AG08395 (cell line): ENCODE data around the gene TMEM8B.
A peak's percentile ranks its signal among the peaks of the same experiment; 100 is the strongest.

ENCODE experiments used
- DNase-seq: peaks from one replicate; pipeline ENCODE4 v3.0.0; 2012; ENCODE audit warnings: mixed read lengths, low spot score

The TMEM8B gene

DNA sequence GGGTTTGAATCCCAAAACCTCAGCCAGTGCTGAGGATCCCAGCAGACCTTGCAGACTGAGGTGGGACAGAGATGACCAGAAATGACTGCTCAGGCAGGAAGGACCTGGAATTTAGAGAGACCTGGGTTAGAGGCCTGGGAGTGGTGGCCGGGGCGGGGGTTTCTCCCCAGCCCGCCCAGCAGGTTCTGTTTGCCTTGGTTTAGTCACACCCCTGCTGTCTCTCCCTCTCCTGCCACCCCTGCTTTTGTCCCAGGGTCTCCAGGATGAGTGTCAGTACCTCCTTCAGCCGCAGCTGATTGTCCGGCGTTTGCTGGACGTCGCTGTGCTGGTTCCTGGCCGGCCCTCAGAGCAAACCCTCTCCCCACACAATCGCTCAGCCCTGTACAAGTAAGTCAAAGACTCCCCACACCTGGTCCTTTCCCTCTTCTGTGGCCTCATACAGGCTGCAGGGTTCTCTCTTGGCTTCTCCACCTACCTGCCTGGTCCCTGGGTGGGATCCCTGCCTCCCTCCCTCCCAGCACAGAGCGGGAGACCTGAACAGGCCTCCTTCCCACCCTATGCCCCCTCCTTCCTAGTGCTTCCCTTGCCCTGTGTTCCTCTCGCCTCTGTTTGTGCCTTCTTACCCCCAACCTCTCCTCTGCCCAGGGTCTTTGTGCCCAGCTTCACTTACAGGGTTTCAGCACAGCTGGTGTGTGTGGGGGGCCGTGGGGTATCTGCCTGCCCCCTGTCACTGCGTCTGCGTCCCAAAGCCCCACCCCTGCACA, 12.0 kb downstream of the TMEM8B start:
- no peak for DNase-seq

DNA sequence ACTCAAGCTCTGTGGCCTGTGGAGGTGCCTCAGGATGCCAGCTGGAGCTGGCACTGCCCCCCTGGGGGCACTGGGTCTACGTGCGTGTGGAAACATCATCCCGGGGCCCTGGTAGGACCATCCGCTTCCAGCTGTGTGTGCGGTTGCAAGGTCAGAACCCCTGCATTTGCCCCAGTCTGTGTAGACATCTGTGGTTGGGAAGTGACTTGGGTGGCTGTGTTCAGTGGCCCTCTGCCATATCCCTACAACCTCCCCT, 12.5 kb downstream of the TMEM8B start:
- no peak for DNase-seq

DNA sequence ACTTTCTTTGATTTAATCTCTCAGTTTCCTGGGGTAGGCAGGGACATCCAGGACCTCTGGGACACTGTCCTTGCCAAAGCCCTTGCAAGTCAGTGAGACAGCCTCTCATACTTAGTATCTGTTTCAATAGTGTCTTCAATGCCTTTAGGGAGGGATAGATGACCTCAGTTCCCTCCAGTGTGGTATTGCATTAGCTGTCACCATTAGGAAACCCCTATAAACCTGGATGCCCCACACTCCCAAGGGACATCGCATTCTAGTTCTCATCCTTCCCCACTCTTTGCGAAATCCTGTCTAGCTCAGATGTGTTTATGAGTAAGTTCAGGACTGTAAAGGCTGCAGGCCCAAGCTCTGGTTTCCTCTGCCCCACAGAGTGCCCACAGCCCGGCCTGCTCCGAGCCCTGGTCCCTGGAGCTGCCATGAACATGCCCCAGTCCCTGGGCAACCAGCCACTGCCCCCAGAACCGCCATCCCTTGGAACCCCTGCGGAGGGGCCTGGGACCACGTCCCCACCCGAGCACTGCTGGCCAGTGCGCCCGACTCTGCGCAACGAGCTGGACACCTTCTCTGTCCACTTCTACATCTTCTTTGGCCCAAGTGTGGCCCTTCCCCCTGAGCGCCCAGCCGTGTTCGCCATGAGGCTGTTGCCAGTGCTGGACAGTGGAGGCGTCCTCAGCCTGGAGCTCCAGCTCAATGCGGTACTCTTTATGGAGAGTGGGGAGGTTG, 13.2 kb downstream of the TMEM8B start:
- DNase-seq: no peak

DNA sequence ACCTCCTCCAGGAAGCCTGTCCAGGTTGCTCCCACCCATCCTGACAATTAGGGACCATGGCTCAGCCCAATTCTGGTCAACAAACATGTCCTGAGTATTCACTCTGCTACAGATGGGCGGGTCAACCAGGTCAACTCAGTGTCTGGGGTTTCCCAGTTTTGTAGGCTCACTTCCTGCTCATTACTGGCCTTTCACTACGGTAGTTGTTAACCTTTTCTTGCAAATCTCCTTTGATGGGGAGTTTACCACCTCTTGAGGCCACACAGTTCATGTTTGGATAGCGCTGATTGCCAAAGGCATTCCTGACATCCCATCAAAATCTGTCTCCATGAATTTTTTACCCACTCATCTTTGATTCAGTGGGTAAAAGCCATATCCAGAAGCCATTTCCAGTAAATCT, 13.8 kb downstream of the TMEM8B start:
- no peak for DNase-seq

DNA sequence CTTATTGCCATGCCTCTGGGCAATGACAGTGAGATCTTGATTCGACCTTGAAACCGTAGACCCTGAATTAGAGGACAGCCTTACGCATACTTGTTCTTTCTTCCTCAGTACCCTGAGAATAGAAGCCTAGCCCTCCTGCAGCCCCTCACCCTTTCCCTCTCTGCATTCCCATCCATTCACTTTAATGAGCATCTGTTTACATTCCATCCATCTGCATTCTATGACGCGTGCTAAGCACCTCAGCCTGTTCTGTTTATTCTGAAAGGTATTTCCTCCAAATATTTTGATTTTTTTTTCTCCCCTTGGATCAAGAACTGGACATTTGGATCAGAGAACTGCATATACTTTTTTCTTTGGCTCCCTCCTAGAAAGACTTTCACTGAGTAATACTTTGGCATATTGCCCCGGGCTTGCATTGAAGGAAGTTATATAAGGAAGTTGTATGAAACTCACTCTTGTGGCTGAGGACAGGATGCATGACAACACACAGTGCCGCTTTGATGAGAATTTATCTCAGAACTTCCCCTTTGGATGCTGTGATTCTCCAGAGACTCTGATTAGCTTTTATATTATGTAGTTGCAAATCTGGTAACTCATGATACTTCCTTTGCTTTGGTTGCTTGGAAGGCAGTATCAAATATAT, 15.7 kb downstream of the TMEM8B start:
- peak; percentile 77 for DNase-seq

DNA sequence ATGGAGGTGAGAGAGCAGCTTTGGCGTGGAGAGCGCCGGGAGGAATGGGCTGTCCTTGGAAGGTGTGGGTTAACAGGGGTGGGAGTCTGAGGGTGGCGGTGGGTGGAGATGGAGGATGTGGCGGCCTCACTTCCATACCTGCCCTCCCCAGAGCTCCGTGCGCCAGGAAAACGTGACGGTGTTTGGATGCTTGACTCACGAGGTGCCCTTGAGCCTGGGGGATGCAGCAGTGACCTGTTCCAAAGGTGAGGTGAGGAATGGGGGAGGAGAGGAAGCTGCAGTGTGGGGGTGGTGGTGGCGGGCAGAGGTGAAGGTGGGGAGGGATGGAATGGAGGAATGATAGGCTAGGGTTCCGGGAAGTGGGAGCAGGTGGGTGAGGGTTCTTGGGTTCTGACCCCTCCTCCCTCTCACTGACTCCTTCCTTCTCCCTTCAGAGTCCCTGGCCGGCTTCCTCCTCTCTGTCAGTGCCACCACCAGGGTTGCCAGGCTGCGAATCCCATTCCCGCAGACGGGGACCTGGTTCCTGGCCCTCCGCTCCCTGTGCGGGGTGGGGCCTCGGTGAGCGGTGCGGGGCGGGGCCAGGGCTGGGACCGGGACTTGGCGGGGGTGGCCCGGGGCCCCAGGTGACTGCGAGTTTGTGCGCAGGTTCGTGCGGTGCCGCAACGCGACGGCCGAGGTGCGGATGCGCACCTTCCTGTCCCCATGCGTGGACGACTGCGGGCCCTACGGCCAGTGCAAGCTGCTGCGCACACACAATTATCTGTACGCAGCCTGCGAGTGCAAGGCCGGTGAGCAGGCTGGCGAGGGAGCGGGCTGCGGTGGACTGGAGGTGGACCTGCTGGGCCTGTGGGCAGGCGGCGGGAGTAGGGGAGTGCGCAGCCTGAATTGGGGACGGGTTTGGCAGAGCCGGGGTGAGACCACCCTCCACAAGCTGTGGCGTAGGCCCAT, 17.1 kb downstream of the TMEM8B start:
- DNase-seq: no peak

DNA sequence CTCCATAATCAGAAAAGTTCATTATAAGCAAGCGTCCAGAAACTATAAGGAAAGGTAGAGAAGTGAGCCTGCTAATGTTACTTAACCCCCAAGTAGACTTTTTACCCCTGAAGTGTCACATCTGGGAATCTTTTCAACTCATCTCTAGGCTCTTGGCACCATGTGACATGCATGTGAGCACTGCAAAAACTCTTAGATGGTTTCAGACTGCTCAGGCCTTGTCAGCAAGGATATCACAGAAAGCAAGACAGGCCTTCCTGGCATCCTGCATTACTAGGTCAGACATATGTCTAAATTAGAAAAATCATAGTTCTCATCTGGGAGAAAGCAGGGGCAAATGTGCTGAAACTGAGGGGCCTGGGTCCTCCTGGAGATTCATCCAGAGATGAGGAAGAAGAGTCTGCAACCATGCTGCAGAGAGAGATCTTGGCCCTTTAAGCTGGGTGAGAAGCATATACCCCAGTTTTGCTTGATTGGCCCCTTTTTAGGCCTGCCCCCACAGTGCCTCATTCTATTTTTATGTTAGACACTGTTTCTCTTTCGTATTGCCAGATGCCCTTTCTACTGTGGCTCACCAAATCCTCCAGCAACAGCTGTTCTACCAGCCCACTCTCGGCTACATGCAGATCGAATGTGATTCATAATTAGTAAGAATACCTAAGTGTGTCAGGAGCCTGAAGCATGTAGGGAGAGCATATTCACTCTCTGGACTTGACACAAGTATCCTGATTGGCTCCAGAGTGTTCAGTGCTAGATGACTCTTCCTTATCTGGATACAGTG, 19.0 kb downstream of the TMEM8B start:
- DNase-seq: peak; percentile 89

DNA sequence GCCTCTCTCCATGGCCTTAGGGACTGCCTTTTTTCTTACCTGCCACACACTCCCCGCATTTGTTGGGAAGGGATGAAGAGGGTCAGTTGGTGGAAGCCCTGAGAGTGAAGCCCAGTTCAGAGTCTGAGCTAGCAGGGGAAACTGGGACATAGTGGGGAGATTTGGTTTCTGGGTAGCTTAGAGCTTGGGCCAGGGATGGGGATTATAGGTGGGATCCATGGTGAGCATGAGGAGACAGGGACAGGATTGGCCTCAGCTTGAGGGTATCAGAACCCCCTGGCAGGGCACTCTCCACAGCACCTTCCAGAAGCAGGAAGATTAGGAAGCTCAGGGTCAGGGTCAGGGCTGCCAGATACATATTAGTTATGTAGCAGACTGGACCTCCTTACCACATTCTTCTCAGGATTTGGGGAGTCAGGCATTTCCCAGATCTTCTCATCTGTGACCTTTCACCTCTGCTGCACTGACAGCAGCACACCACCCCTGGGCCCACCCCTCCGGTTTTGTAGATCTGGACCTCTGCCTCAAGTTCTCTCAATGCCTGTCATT, 23.3 kb downstream of the TMEM8B start:
- no peak for DNase-seq

DNA sequence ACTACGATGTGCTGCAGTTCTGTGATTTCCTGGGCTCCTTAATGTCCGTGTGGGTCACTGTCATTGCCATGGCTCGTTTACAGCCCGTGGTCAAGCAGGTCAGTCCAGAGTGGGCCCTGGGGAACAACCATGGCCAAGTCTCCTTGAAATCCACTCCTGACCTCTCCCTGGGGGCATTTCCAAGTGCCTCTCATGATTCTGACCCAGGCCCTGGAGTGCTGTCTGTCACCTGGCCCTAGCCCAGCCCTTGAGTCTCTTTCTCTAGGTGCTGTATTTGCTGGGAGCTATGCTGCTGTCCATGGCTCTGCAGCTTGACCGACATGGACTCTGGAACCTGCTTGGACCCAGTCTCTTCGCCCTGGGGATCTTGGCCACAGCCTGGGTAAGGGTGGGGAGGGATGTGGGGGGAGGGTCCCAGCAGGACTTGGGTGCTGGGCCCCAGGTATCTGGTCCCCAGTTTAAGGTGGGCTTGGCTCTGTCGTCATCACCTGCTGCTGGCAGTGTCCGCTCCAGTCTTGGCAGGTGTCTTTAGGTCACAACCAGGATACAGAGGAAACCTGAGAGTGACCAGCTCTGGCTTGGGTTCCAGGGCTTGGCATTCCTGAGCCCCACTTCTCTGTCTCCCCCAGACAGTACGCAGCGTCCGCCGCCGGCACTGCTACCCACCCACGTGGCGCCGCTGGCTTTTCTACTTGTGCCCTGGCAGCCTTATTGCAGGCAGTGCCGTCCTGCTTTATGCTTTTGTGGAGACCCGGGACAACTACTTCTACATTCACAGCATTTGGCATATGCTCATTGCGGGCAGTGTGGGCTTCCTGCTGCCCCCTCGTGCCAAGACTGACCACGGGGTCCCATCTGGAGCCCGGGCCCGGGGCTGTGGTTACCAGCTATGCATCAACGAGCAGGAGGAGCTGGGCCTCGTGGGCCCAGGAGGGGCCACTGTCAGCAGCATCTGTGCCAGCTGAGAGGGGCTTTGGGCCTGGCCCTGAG, 24.1 kb downstream of the TMEM8B start:
- no peak for DNase-seq

DNA sequence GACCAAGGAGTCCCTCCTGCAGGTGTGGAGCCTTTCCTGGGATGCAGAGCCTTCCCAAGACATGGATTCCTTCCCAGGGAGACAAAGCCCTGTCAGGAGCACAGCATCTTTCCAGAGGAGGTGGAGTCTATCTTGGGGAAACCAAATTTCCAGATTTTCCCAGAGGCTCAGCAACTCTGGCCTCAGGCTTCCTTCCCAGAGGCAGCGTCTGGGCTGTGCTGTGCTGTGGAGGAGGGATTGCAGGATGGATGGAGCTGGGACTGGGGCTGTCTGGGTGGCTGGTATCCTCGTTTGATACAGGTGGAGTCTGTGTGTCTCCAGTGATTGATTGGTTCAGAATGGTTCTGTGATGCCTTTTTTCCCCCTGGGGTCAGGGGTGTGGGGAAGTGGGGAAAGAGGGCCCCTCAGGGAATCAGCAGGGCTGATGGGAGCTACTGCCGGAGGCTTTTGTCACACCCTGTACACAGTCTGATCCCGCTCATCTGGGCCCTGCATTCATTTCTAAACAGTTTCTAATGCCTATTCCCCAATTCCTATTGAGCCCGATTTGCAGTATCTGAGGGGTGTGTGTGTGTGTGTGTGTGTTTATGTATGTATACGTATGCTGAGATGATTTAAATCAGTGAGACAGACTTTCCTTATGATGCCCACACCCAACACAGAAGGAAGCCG, 25.2 kb downstream of the TMEM8B start:
- DNase-seq: no peak

DNA sequence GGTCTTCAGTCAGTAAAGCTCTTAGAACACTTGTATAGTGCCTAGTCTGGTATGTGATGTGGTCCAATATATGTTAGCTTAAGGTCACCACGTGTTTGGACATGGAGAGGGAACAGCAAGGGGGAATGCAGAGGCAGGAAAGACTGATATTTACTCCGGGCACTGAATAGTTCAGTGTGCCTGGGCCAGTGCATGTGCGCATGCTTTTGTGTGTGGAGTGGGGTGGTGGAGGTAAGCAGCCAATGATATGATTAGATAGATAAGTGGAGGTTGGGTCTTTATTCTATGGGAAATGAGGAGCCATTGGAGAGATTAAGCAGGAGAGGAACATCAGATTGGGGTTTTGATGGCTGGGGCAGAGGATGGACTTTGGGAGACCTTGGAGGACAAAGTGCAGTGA, 27.2 kb downstream of the TMEM8B start:
- DNase-seq: no peak

DNA sequence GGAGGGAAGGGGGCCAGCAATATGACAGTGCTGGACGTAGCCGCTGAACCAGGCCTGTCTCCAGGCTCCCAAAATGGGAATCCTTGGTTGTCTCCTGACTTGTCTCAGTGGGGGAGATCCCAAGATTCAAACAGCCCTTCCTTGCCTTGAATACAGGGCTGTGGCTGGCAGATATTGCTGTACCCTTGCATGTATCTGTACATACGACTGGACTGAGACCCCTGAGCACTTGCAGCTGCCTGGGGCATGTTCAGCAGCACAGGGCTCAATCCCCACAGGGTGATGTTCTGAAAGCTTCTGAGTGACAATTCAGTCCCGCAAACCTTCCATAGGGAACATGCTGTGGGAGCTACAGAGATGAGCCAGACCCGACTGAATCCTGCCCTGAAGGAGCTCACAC, 27.9 kb downstream of the TMEM8B start:
- no peak for DNase-seq

DNA sequence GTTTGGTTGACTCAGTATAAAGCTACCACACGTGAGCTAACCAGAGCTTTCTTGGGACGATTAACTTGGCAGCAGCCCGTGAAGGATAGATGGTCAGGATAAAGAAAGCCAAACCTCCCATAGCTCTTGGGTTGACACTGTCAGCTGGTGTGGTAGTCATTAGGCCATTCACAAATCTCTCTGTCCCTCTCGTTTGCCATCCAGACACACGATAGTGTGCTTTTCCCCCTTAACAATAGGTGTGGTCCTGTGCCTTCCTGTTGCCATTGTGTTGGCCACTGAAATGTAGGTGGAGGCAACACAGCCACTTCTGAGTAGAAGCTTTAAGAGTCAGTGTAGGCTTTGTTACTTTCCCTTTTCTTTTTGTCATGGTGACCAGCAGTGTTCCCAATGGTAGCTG, 29.4 kb downstream of the TMEM8B start:
- no peak for DNase-seq

DNA sequence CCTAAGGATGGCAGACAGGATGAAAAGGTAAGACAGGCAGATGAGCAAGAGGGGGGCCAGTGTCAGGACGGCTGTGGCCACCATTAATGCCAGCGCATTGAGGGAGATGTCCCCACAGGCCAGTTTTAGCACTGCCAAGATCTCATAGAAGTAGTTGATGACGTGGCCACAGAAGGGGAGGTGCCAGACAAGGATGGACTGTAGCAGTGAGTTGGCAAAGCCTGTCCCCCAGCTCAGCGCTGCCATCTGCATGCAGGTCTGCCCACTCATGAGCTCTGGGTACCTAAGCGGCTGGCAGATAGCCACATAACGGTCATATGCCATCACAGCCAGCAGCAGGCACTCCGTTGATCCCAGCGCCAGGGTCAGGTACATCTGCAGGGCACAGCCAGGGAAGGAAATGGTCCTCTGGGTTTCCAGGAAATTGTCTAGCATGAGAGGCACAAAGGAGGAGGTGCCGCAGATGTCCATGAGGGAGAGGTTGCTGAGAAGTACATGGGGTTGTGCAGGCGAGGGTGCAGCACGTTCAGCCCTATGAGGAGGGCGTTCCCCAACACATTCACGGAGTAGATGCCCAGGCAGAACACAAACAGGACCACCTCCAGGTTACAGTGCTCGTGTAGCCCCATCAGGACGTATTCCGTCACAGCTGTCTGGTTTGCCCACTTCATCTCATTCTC, 30.4 kb downstream of the TMEM8B start:
- DNase-seq: peak; percentile 36

DNA sequence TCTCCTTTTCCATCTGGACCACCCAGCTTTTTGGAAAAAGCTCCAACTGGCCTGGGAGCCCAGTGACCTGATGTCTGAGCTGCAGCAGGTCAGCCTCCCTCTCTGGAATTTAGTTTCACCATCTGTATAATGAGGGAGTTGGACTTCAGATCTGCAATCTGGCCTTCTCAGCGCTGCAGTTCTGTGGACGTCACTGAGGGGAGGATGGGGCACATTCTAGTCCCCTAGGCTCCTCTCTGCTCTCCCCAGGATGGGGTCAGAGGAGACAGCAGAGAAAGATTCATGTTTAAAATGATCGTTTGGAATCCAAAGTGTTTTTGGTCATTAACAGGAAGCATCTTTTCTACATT, 30.9 kb downstream of the TMEM8B start:
- no peak for DNase-seq

DNA sequence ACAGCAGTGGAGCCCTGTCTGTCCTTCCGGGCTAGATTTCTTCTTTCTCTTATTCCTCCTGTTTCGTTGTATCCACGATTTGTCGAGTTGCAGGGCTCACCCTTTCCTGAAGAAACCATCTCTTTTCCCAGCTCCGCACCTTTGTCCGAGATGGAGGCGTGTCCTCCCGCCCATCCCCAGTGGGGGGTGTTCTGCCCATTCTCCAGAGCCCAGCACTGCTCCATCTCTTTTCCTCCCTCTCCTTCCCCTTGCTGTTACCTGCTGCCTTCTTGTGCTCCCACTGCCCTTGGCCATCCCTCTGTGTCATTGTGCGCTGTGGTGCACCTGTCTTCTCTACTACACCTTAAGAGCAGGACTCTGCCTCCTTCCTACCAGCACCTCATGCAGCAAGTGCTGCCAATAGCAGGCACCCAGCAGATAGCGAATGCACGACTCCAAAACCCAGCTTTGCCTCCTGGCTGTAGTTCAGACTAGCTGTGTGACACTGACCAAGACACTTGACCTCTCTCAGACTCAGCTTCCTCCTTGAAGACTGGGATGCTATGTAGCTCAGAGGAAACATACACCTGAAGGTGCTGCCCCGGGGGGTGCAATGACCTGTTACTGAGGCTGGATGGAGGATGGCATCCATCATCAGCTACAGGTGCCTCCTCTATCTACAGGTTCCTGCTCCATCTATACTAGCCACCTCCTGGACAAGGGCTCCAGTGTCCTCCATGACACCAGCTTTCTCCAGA, 32.3 kb downstream of the TMEM8B start:
- DNase-seq: no peak

DNA sequence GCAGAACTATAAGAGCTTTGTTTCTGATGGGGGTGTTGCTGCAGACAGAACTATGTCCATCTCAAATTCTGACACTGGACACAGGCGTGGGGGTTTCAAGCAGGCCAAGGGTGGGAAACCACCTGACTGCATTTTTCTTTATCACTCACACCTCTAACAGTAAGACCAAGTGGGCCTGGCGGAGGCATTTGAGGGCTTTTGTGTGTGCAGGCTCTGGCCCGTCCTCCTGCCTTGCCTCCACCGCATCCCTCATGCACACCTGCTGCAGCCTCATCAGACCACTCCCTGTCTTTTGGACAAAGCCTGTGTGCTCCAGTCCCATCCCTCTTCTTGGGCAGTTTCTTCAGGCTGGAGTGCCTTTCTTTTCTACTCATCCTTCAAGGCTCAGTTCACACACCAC, 33.3 kb downstream of the TMEM8B start:
- DNase-seq: no peak

DNA sequence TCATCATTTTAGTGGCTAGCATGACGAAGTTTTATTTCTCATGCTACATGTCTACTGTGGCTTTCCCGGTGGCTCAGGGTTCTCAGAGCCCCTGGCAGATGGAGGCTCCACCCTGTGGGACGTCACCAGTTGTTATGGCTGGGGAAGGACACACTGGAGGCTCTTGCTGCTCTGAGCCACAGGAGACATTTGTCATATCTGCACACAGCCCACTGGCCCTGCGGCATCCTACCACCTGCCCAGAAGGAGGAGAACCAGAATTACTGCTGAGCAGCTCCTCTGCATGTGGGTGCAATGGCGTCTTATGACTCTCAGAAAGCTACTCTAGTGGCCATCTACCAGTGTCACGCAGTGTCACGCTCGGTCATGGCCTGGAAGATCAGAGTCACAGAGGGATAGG, 34.6 kb downstream of the TMEM8B start:
- DNase-seq: no peak
